Forelimb muscle (tissue), 1 donor: ENCODE results near the gene PRSS50. TPM values are rescaled to one million over a fixed set of nuclear protein-coding genes. Genes with fewer than 3 reads are reported as not detected.

ENCODE experiments used
- DNase-seq: peaks from one replicate; pipeline ENCODE4 v3.0.0-alpha.2; 2013; ENCODE audit warnings: low read depth
- polyA plus RNA-seq: library from polyadenylated mRNA; unstranded; fragments of 120-200 nt; gene quantifications from one replicate; pipeline ENCODE4 v1.2.1, GENCODE V29; 2013; ENCODE audit not compliant: insufficient read length

Gene PRSS50
- polyA plus RNA-seq, 1 donor = 0.19 TPM

GRCh38 chr3:46692566-46692990, 25.1 kb downstream of the PRSS50 start:
- no peak for DNase-seq

- DNase-seq = no peak
Measured at GRCh38 chr3:46690798-46691197, 26.9 kb downstream of the PRSS50 start.

GRCh38 chr3:46685446-46685845, 32.2 kb downstream of the PRSS50 start:
- no peak for DNase-seq

GRCh38 chr3:46684891-46685290, 32.8 kb downstream of the PRSS50 start:
- no peak for DNase-seq

- DNase-seq = no peak
Measured at GRCh38 chr3:46682974-46683373, 34.7 kb downstream of the PRSS50 start.

- no peak for DNase-seq
Measured at GRCh38 chr3:46681856-46682540, 35.7 kb downstream of the PRSS50 start.

- no peak for DNase-seq
Measured at GRCh38 chr3:46681387-46681786, 36.3 kb downstream of the PRSS50 start.

- no peak for DNase-seq
Measured at GRCh38 chr3:46680298-46680826, 37.3 kb downstream of the PRSS50 start.

- no peak for DNase-seq
Measured at GRCh38 chr3:46679681-46680080, 38.0 kb downstream of the PRSS50 start.

GRCh38 chr3:46678280-46678679, 39.4 kb downstream of the PRSS50 start:
- DNase-seq = no peak

GRCh38 chr3:46677411-46677726, 40.3 kb downstream of the PRSS50 start:
- no peak for DNase-seq

GRCh38 chr3:46676601-46677410, 40.9 kb downstream of the PRSS50 start:
- DNase-seq = no peak

- no peak for DNase-seq
Measured at GRCh38 chr3:46675843-46676567, 41.7 kb downstream of the PRSS50 start.

GRCh38 chr3:46675426-46675825, 42.2 kb downstream of the PRSS50 start:
- DNase-seq = no peak

GRCh38 chr3:46674031-46674845, 43.4 kb downstream of the PRSS50 start:
- no peak for DNase-seq

GRCh38 chr3:46673151-46674030, 44.3 kb downstream of the PRSS50 start:
- no peak for DNase-seq

GRCh38 chr3:46672349-46672695, 45.3 kb downstream of the PRSS50 start:
- DNase-seq = no peak

GRCh38 chr3:46671541-46672348, 45.9 kb downstream of the PRSS50 start:
- no peak for DNase-seq

- no peak for DNase-seq
Measured at GRCh38 chr3:46670891-46671427, 46.7 kb downstream of the PRSS50 start.
